Measurements from ENCODE around the gene SCUBE3.

DNA sequence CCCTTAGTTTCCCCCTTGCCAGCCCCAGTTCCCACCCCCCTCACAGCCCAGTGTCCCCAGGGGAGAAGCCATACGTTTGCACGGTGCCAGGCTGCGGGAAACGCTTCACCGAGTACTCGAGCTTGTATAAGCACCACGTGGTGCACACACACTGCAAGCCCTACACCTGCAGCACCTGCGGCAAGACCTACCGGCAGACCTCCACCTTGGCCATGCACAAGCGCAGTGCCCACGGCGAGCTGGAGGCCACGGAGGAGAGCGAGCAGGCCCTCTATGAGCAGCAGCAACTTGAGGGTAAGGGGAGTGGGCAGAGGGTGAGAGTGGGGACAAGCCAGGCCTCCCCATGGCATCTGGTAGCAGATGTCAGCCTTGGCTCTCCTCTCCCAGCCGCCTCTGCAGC lies 78.7 kb downstream of the SCUBE3 start:
- TF ChIP-seq EZH2phosphoT487 (IDR thresholded peaks at IDR 0.05; ENCODE audit: insufficient read depth, low read depth) (no peak), EZH2 (IDR thresholded peaks at IDR 0.05; ENCODE audit: insufficient read depth, poor library complexity, severe bottlenecking) (no peak)

Data from GM23248 (cell line).